ENCODE results near the gene GOLGA8J. TPM values are rescaled to one million over a fixed set of nuclear protein-coding genes. Genes with fewer than 3 reads are reported as not detected.
"Not testable (repeated sequence)": the region's sequence is repeated elsewhere in the genome, so short reads cannot be mapped to it uniquely, and the experiment has no call there.

The GOLGA8J gene
- total RNA-seq, 4 donors from 2014 or later = 0.44 to 0.72 TPM; not detected in 2

- TF ChIP-seq, protein P1, sequence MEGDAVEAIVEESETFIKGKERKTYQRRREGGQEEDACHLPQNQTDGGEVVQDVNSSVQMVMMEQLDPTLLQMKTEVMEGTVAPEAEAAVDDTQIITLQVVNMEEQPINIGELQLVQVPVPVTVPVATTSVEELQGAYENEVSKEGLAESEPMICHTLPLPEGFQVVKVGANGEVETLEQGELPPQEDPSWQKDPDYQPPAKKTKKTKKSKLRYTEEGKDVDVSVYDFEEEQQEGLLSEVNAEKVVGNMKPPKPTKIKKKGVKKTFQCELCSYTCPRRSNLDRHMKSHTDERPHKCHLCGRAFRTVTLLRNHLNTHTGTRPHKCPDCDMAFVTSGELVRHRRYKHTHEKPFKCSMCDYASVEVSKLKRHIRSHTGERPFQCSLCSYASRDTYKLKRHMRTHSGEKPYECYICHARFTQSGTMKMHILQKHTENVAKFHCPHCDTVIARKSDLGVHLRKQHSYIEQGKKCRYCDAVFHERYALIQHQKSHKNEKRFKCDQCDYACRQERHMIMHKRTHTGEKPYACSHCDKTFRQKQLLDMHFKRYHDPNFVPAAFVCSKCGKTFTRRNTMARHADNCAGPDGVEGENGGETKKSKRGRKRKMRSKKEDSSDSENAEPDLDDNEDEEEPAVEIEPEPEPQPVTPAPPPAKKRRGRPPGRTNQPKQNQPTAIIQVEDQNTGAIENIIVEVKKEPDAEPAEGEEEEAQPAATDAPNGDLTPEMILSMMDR (IDR thresholded peaks at IDR 0.05) = no peak
- no peak for ATAC-seq (ENCODE audit: low FRiP score)
- no peak for DNase-seq (ENCODE audit: low spot score)
Measured at GRCh38 chr15:30042556-30042955, 40.2 kb upstream of the GOLGA8J start.

GRCh38 chr15:30043211-30043655, 39.5 kb upstream of the GOLGA8J start:
- TF ChIP-seq, protein P1 (IDR thresholded peaks at IDR 0.05) = no peak
- DNase-seq (ENCODE audit: low spot score) (no peak), ATAC-seq (ENCODE audit: low FRiP score) (peak; percentile 57)

GRCh38 chr15:30044377-30044776, 38.4 kb upstream of the GOLGA8J start:
- ATAC-seq (ENCODE audit: low FRiP score) (no peak), DNase-seq (ENCODE audit: low spot score) (no peak)
- TF ChIP-seq, protein P1 (IDR thresholded peaks at IDR 0.05) = no peak

DNA sequence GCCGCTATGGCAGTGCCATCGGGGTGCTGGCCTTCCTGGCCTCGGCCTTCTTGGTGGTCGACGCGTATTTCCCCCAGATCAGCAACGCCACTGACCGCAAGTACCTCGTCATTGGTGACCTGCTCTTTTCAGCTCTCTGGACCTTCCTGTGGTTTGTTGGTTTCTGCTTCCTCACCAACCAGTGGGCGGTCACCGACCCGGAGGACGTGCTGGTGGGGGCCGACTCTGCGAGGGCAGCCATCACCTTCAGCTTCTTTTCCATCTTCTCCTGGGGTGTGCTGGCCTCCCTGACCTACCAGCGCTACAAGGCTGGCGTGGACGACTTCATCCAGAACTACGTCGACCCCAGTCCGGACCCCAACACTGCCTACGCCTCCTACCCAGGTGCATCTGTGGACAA, 37.9 kb upstream of the GOLGA8J start:
- not testable (repeated sequence) for DNase-seq (ENCODE audit: low spot score); ATAC-seq (ENCODE audit: low FRiP score)

DNA sequence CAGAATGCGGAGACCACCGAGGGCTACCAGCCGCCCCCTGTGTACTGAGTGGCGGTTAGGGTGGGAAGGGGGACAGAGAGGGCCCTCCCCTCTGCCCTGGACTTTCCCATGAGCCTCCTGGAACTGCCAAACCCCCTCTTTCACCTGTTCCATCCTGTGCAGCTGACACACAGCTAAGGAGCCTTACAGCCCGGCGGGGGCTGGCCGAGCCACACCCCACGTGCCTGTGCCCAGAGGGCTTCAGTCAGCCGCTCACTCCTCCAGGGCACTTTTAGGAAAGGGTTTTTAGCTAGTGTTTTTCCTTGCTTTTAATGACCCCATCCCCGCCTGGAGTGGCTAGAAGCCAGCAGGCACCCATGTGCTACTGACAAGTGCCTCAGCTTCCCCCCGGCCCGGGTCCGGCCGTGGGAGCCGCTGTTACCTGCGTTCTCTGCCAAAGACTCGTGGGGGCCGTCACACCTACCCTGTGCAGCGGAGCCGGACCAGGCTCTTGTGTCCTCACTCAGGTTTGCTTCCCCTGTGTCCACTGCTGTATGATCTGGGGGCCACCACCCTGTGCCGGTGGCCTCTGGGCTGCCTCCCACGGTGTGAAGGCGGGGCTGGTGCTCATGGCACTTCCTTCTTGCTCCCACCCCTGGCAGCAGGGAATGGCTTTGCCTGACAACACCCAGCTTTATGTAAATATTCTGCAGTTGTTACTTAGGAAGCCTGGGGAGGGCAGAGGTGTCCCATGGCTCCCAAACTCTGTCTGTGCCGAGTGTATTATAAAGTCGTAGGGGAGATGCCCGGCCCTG, 37.3 kb upstream of the GOLGA8J start:
- DNase-seq (ENCODE audit: low spot score) = not testable (repeated sequence)
- peak; percentile 38 for ATAC-seq (ENCODE audit: low FRiP score)

DNA sequence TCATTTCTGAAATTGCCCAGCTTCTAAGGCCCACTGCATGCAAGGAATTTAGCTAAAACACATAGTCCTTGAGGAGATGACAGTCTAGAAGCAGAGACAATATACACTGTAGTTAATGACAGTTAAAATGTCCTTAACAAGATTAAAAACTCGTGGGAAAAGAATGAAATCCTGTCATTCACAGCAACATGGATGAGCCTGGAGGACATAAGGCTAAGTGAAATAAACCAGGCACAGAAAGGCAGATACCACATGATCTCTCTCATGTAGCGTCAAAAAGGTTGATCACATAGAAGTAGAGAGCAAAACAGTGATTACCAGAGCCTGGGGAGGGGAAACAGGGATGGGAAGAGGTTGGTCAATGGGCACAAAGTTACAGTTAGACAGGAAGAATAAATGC, 36.3 kb upstream of the GOLGA8J start:
- TF ChIP-seq, protein P1 (IDR thresholded peaks at IDR 0.05) = no peak
- ATAC-seq (ENCODE audit: low FRiP score) = no peak
- no peak for DNase-seq (ENCODE audit: low spot score)

GRCh38 chr15:30055604-30056003, 27.2 kb upstream of the GOLGA8J start:
- no peak for ATAC-seq (ENCODE audit: low FRiP score)
- TF ChIP-seq, protein P1 (IDR thresholded peaks at IDR 0.05) = no peak
- no peak for DNase-seq (ENCODE audit: low spot score)

DNA sequence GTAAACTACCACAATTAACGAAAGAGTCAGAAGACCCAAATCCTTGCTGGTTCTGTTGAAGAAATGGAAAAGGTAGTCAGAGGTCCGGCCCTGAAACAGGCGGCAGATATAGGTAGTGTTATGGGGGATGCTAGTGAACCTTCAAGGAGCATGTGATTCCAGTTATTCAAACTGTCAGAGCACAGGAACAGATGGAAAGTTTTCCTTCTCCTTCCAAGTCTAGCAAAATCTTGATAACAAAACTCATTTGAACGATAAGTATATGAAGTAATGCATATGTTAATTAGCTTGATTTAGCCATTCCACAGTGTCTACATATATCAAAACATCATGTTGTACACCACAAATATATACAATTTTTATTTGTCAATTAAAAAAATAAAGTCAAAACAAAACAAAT, 26.6 kb upstream of the GOLGA8J start:
- DNase-seq (ENCODE audit: low spot score) (no peak), ATAC-seq (ENCODE audit: low FRiP score) (no peak)
- TF ChIP-seq, protein P1 (IDR thresholded peaks at IDR 0.05) = no peak
